ENCODE results near the gene EGFL8.
"Not testable (repeated sequence)": the region's sequence is repeated elsewhere in the genome, so short reads cannot be mapped to it uniquely, and the experiment has no call there.

Gene EGFL8

DNA sequence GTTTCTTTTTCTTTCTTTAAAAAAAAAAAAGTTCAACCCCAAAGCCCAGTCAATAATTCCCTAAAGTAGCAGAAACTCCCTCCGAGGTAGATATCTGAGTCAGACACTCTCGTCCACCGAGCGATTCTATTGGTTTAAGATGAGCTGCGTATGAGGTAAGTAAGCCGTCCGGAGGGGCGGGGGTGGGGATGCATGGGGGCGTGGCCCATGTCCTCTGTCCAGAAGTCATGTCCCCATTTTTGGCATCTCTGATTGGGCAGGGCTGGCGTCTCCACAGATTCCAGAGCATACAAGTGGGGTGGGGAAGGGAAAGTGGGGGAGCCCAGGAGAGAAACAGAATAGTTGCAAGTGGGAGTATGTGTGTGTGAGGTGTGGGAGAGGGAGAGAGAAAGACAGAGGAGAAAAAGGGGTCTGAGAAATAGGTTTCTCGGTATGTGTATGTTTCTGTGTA is 21.3 kb downstream of the EGFL8 start:
- DNase-seq: peak; percentile 45

DNA sequence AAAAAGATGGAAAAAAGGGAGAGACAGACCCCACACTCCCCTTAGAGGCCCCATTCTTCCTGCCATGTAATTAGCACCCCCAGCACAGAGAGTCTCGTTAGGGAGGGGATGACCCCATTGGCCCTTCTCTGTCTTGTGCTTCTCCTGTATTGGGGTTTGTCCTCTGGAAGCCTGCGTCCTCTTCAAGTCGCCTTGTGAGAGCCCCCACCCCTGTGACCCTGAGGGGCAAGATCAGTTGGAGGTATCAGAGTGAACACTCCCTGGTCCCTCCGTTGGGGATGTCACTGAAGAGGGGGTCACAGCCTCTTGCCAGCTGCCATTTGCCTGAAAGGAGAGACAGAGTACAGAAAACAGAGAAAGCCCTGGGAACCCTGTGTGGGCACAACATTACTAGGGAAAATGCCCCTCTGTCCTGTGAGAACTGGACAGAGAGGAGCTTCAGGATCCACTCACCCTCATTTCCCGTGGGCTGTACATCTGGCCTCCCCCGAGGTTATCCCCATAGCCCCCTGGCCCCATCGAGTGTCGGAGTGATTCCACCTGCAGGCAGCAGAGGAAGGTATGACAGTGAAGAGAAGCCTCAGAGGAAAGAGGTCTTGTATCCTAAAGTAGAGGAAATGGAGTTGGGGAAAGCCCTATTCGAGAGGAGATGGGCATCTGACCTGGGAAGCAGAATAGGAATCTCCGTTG is 21.9 kb downstream of the EGFL8 start:
- not testable (repeated sequence) for DNase-seq

DNA sequence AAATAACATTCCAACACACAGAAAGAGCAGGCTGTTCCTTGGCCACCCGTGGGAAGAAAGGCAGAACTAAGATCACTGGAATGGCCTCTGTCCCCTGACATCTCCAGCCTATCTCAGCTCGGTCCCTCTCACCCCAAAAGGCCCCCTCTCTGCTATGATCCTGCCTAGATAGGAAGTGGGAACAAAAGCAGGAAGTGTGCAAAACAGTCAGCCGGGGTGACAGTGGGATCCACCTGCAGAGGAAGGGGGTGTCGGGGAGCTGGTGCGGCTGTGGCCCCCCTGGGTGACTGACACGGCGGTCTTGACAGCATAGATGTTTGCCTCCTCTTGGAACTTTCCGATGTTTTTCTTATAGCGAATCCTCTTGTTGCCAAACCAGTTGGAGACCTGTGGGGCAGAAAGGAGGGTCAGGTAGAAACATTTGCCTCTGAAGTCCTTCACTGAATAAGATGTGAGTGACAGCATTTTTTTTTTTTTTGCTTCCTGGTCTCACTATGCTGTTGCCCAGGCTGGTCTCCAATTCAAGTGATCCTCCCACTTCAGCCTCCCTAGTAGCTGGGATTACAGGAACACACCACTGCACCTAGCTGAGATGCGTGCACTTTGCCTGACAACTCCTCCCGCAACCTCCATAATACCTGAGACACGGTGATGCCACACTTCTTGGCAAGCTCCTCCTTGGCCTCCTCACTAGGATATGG is 22.8 kb downstream of the EGFL8 start:
- DNase-seq: no peak

DNA sequence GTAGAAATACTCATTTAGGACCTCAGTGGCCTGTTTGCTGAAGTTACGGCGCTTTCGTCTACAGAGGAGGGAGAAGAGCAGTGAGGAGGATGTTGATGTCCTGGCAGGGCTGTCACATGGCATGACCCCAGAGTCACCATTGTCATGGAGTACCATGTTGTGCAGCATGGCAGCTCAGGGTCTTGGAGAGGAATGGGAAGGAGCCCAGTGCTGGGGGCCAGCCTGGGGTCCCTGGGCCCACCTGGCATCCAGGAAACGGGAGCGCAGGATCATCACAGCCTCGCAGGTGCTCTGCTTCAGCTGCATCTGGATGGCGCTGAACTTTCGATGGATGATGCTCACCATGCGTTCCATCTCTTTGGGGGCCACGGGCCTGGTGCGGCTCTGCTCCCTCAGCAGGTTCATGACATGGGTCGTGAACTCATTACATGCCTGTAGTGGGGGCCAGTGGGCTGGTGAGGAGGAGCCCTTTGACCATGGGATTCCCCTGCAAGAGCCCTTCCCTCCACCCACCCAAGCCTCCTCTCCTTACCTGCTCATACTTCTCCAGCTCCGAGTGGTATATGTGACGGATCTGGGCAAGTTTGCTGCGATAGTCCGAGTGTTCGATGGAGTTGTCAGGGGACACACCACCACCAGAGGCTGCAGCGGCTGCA is 23.5 kb downstream of the EGFL8 start:
- not testable (repeated sequence) for DNase-seq

DNA sequence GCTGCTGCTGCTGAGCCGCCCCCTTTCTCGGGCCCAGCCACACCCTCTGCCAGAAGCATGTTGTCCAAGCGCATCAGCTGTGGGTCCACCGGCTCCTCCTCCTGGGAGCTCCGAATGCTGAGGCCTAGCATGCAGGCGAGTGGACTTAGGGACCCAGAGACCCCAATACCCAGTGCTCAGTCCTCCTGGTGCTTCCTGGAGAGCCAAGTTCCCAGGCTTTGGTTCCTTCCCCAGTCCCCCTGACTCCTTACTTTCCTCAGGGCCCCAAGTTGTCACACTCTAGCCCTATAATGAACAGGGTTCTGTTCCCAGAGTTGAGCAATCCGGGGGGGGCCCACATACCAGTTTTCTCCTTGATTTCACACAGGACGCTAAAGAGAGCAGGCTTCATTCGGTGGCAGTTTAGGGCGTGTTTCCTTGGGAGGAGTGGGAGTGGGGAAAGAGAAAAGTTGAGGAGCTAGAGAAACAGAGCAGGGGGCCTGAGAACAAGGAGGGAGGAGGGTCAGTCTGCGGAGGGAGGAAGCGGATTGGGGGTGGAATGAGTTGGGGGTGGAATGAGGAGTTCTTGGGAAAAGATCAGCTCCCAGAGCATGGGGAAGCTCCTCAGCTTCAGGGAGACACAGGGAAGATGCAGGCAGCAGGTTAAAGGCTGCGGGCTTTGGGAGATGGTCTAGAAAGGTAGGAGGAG is 24.1 kb downstream of the EGFL8 start:
- DNase-seq: no peak

DNA sequence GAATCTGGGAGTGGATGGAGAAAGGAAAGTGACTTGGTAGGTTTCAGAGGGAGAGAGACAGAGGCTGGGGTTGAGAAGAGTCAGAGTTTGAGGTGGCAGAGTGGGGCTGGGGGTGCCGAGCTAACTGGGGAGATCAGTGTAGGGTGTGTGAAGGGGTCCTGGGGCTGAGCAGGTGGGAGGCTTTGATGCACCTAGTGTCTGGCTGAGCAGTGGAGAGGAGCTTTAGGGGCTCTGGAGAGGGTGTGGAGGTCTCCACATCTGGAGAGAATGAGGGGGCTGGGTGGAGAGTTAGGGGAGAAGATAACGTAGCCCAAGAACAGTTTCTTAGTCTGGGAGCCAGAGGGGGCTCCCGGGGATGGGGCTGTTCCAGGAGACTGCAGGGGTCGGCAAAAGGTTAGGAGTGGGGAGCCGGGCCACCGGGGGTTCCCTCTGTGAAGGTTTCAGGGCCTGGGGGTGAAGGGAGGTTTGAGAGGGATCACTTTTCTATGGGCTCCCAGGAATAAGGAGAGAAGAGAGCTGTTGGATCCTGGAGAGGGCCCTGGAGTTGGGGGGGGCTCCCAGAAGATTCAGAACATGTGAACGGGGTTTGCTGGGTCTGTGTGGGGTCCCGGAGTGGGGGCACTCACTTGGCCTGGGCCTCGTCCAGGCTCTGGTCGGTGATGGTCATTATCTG is 24.8 kb downstream of the EGFL8 start:
- no peak for DNase-seq

DNA sequence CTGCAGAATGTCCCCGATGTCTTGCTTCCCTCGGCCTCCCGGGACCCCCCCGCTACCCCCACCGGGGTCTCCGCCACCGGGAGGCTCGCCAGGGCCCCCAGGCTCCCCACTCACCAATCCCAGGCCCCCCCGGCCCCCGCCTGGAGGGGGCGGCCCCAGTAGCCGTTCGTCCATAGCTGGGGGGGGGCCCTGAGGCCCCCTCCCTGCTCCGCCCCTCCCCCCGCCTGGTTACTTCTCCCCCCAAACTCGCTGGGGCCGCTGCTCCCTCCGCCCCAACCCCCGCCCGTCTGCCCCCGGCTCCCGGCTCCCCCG is 25.3 kb downstream of the EGFL8 start:
- DNase-seq: no peak

DNA sequence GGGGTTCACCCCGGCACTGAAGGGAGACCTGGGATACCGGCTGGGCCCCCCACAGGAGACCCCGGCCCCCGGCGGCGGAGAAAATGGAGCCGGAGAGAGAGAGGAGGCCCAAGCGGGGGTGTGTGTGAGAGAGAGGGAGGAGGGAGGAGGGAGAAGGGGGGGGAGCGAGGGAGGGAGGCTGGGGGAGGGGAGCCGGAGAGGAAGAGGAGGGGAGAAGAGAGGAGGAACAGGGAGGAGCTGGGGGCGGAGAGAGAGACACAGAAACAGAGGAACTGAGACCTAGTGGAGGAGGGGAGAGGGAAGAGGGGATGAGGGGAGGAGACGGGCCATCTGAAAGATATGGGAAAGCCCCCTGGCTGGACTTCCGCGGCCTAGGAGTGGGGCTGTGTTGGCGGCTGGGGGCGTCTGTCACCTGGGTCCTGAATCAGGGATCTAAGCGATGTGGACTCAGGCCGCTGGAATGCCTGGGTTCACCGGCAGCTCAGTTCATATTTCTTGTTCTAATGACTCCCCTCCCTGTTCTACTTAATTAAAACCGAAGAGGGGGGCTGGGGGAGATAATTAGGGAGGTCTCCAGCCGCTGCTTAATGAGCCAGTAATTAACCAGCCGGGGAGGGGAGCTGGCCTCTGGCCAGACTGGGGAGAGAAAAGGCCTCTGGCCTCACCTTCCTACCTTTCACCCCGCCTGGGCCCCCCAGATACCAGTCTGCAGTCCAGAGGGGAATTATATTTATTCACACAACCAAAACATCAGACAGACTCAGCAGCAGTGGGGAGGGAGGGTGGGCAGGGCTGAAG is 25.9 kb downstream of the EGFL8 start, which contains the start of gene PBX2:
Gene PBX2 (minus strand): TSS at position 149 of the 798 bp plus-strand sequence. CDS start 287 bp downstream, outside the sequence.
- peak; percentile 68 for DNase-seq

DNA sequence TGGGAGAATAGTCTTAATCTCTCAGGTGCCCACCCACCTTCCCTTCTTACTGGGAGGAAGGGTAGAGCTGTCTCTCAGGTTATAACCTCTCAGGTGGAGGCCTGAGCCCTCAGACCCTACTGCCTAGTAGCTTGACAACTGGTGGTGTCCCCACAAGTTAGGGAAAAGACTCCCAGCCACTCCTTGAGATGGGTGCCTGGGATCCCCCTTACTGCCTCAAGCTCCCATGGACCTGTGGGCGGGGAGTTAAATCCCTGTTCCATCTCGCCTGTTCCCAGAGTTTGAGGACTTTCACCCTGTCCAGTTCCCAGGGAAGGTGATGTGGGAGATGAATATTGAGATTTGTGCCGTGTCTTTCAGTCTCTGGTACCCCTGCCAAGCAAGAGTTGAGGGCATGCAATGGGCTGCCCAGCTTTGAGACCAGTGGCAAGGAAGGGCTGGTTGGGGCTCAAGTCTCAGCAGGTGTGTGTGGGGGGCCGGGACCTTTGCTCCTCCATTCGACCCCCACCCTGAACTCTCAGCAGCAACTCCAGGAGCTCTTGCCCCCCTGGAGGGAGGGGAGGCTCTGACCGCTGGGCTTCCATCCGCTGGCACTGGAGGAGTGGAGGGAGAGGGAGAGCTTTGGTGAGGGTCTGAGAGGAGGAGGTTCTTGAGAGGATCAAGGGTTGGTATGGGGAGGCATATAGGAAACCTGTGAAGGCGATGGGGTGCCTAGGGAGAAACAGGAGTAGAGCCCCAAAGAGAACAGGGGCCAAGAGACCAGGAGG is 26.7 kb downstream of the EGFL8 start:
- no peak for DNase-seq

DNA sequence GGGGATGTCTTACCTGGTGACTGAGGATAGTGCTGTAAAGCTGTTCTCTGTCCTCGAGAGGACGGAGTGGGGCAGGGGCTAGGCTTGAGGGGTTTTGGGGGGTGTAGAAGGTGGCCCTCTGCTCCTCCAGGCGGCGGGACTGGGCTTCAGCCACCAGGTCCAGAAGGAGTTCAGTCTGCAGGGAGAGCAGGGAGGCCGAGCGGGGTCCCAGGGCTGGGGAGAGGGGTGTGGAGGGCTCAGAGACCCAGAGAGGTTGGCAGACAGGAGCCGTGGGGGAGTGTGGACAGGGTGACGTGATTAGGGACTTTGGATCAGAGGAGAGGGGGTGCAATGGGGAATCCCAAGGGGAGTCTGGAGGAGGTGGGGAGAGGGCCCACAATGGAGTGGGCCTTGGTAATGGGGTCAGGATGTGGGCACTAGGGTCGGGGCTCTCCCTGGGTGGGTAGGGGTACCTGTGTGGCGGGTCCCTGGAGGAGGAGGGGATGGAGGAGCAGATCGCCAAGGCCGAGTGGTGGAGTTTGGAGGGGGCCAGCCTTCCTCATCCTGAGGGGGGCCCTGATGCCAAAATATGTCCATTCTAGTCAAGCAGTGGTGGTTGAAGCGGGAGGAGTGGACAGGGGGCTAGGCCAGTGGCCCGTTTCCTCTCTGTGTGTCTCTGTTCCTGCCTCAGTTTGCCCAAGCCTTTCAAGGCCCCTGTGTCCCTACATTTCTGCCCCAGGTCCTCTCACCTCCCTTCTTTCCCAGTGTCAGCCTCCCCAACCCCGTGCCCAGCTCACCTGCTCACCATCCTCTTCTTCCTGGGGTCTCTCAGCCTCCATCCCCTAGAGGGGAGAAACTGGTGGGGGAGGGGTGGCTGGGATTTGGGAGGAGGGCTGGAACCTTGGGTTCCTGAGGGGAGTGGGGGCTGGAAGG is 27.6 kb downstream of the EGFL8 start:
- no peak for DNase-seq

DNA sequence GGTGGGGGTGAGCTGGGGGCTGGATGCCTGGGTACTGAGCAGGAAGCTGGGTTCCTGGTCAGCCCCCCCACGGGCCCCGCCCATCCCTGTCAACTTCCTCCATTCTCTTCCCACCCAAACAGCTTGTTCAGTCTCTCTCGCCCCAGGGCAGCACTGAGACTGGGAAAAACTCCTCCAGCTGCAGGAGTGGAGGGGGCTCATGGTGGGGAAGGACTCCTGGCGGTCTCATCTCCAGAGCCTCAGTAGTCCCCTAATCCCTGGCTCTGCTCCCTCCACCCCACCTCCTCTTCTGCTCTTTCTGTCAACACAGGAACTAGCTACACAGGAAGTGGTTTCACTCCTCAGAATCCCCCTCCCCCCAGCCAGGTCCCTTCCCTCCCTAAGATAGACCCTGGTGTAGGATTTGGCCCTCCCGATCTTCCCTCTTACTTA is 28.2 kb downstream of the EGFL8 start, which contains the start of gene GPSM3:
Gene GPSM3 (minus strand): TSS at position 36 of the 432 bp plus-strand sequence. CDS start 130 bp downstream, outside the sequence.
- DNase-seq: peak; percentile 39

DNA sequence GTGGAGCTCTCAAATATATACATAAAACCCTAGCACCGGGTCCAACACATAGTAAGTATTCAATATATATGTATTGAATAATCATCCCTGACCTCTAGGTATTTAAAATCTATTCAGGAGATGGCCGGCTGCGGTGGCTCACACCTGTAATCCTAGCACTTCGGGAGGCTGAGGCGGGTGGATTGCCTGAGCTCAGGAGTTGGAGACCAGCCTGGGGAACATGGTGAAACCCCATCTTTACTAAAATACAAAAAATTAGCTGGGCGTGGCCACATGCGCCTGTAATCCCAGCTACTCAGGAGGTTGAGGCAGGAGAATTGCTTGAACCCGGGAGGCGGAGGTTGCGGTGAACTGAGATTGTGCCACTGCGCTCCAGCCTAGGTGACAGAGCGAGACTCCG is 28.7 kb downstream of the EGFL8 start:
- not testable (repeated sequence) for DNase-seq

DNA sequence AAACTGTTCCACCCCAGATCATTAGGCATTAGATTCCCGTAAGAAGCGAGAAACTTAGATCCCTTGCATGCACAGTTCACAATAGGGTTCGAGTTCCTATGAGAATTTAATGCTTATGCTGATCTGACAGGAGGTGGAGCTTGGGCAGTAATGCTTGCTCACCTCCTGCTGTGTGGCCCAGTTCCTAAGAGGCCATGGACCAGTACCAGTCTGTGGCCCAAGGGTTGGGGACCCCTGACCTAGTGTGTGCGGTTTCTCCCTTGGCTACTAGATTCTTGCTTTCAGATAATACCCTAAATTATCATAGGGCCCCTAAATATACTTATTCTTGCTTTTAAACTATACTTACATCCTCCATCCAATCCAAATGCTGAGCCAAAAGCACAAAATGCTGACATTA is 30.0 kb downstream of the EGFL8 start:
- no peak for DNase-seq

DNA sequence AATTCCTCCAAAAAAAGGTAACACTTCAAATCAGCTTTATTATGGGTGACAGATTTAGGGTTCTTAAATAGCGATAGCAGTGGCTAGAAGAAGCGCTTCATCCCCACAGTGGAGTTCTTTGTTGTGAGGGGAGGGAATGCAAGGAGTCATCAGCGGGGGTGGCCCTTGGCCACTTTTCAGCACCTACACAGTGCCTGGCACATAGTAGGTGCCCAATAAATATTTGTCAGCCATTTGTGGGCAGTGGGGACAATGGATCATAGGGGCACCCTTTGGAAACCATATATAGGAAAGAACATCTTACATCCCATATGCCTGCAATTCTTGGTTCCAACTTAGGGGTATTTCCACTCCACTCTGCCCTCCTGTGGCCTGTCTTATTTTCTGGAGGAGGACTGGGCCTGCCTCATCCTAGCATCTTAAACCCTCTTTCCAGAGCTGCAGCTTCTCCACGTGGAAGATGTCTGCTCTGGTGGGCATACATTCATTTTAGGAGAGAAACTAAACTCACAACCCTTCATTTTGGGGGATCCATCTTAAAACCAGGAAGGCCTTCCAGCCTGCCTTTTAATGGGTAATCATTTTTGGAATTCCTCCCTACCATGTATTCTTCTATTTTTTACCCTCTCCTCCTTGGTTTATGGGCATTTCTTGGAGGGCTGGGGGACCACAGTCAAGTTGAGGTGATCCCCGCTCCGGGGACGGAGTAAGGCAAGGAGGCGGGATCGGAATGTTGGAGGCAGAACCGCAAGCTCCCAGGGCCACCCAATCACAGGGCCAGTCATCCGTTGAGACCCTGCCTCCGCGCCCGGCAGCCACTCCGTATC is 30.6 kb downstream of the EGFL8 start:
- DNase-seq: no peak

DNA sequence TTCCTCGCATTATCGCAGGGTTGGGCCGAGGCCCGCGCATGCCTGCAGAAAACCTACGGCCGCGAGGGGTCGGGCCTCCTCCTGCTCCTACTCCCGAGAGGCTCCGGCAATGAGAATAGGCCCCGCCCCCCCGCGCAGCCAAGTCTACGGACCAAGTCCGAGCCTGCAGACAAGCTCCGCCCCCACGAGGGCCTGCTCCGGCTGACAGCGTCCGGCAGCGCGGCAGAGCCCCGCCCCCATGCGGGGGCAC is 31.2 kb downstream of the EGFL8 start:
- peak; percentile 98 for DNase-seq

DNA sequence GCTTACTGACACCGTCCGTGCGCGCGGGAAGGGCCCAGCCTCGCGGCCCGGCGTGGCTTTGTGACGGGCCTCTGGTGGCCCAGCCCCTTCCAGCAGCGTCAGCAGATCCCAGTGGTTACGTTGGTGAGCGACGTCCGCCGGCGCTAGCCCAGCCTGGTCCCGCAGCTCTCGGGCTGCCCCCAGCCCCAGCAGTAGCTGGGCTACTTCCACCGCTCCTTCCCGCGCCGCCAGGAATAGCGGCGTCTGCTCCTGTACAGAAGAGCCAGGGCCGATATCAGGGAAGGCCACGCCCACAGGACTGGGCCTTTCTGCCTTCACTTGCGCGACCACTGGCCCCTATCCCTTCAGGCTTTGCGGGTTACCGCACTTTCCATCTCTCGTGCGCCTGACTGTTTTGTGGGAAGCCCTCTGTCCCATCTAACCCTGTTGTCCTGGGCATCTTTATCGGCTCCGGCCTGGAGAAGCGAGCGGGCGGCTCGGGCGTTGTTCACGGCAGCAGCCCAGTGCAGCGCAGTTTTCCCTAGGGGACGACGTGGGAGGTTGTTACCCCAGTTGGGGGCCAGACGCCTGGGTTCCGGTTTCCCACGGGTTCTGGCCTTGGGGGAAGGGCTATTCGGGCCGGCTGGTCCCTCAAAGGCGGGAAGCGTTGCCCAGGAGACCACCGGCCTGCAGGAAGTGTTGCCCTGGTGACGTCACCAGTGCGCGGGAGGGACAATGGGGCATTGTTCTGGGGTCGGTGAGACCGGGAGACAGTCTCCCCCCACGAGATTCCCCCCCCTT is 31.7 kb downstream of the EGFL8 start:
- peak; percentile 43 for DNase-seq

DNA sequence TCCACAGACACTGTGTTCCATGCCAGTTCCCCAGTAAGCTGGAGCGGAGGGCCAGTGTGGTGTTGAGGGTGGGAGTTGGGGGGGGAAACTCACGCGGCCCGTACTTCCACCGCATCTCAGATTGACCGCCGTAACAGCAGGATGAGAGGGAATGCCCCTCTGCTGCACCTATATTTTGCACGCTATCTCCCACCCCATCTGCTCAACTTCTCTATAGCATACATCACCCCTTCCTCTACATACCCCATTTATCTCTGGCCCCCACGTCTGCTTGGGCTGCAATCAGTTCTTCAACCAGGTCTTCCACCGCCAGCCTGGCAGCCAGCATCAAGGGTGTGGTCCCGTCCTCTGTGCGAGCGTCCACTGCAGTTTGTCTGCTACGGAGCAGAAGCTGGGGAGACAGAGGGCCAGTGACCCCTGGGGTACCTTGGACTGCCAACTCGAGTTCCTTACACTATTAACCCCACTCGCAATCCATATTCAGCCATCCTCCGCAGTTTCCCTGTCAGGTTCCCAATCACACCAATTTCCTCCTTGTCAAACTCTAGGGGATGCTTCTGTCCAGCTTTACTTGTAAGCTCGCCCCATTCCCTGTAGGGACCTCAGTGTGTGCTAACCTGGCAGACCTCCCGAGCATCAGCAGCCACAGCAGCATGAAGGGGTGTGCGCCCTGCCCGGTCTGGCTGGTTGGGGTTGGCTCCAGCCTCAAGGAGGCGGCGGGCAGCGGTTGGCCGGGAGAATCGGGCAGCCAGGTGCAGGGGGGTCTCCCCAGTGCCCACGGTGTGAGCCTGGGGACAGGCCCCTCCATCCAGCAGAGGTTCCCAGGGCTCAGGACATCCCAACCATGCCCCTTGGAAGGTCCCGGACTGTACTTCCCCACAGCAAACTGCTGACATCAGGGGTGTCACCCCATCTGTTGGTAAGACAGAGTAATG is 32.6 kb downstream of the EGFL8 start:
- DNase-seq: no peak

Data from effector CD4-positive, alpha-beta T cell (primary cell).